Mucosa of rectum (tissue), 2 donors: Measurements from ENCODE around the gene GREB1.

Source experiments
- H3K27ac ChIP-seq, 2 donors: one replicate each; pipeline ENCODE4 v1.7.0; 2013; ENCODE audit warnings: inconsistent platforms in 2 of 2, low read depth in 2 of 2, low read length in 2 of 2
- H3K27me3 ChIP-seq, 2 donors: one replicate each; pipeline ENCODE4 v1.7.0; 2013; ENCODE audit warnings: low read length in 2 of 2; ENCODE audit not compliant: control insufficient read depth in 2 of 2, insufficient read depth in 2 of 2
- H3K36me3 ChIP-seq, 2 donors: one replicate each; pipeline ENCODE4 v1.7.0; 2013; ENCODE audit warnings: low read length in 2 of 2; ENCODE audit not compliant: control insufficient read depth in 2 of 2, insufficient read depth in 2 of 2
- H3K4me1 ChIP-seq, 2 donors: one replicate each; pipeline ENCODE4 v1.7.0; 2013; ENCODE audit warnings: low read length in 2 of 2, mild to moderate bottlenecking in 1 of 2; ENCODE audit not compliant: control insufficient read depth in 2 of 2, insufficient read depth in 2 of 2
- H3K4me3 ChIP-seq, 2 donors: one replicate each; pipeline ENCODE4 v1.7.0; 2013; ENCODE audit warnings: low read length in 2 of 2
- H3K9ac ChIP-seq, 2 donors: one replicate each; pipeline ENCODE4 v1.7.0; 2013; ENCODE audit warnings: low read length in 2 of 2, low read depth in 1 of 2, mild to moderate bottlenecking in 1 of 2
- H3K9me3 ChIP-seq, 2 donors: one replicate each; pipeline ENCODE4 v1.7.0; 2013; ENCODE audit warnings: low read length in 2 of 2; ENCODE audit not compliant: control insufficient read depth in 2 of 2
- donor health status: healthy.
- donor health status: Normal muscosa, but diverticular disease.

The GREB1 gene

GRCh38 chr2:11636593-11637295 lies 102.9 kb downstream of the GREB1 start:
- Histone ChIP-seq H3K9ac (no peak overlapping the region), H3K9me3 (no peaks in the 10 kb centered on the region)

GRCh38 chr2:11637546-11637945 lies 103.7 kb downstream of the GREB1 start:
- Histone ChIP-seq H3K4me1 (no peaks in the 10 kb centered on the region), H3K9me3 (no peaks in the 10 kb centered on the region), H3K36me3 (no peaks in the 10 kb centered on the region), H3K9ac (no peak overlapping the region), H3K27ac (no peak overlapping the region), H3K27me3 (peaks cover 0 to 3% of the 10 kb centered on the region in 2 donors), H3K4me3 (no peak overlapping the region)

More at GRCh38 chr2:11636593-11637295, 102.9 kb downstream of the GREB1 start:
- Histone ChIP-seq H3K4me1 (no peaks in the 10 kb centered on the region), H3K27ac (no peak overlapping the region), H3K27me3 (peaks cover 0 to 3% of the 10 kb centered on the region in 2 donors), H3K36me3 (no peaks in the 10 kb centered on the region), H3K4me3 (no peak overlapping the region)

GRCh38 chr2:11639503-11639902 lies 105.7 kb downstream of the GREB1 start:
- Histone ChIP-seq H3K27me3 (peaks cover 0 to 3% of the 10 kb centered on the region in 2 donors), H3K9me3 (no peaks in the 10 kb centered on the region), H3K9ac (no peak overlapping the region), H3K4me1 (no peaks in the 10 kb centered on the region), H3K4me3 (no peak overlapping the region), H3K27ac (no peak overlapping the region), H3K36me3 (no peaks in the 10 kb centered on the region)

- Histone ChIP-seq H3K4me3 (no peak overlapping the region), H3K4me1 (no peaks in the 10 kb centered on the region), H3K9ac (no peak overlapping the region), H3K27me3 (peaks cover 0 to 3% of the 10 kb centered on the region in 2 donors), H3K27ac (no peak overlapping the region), H3K9me3 (no peaks in the 10 kb centered on the region), H3K36me3 (no peaks in the 10 kb centered on the region)
Measured at GRCh38 chr2:11640132-11640531, 106.3 kb downstream of the GREB1 start.

GRCh38 chr2:11642972-11643371 lies 109.1 kb downstream of the GREB1 start:
- peaks cover 2% of the 10 kb centered on the region in 2 donors for H3K27me3 ChIP-seq
- no peak overlapping the region for H3K4me3 ChIP-seq
- no peaks in the 10 kb centered on the region for H3K36me3 ChIP-seq
- H3K4me1 ChIP-seq, result no peaks in the 10 kb centered on the region
- H3K9me3 ChIP-seq, result no peaks in the 10 kb centered on the region
- H3K27ac ChIP-seq, result no peak overlapping the region
- H3K9ac ChIP-seq, result no peak overlapping the region

- H3K9ac ChIP-seq, result no peak overlapping the region
- peaks cover 2% of the 10 kb centered on the region in 2 donors for H3K27me3 ChIP-seq
- no peaks in the 10 kb centered on the region for H3K4me1 ChIP-seq
- H3K4me3 ChIP-seq, result no peak overlapping the region
- no peak overlapping the region for H3K27ac ChIP-seq
- no peaks in the 10 kb centered on the region for H3K36me3 ChIP-seq
- H3K9me3 ChIP-seq, result no peaks in the 10 kb centered on the region
Measured at GRCh38 chr2:11644293-11644692, 110.4 kb downstream of the GREB1 start.

- H3K27me3 ChIP-seq, result peaks cover 2% of the 10 kb centered on the region in 2 donors
- H3K9ac ChIP-seq, result no peak overlapping the region
- H3K4me1 ChIP-seq, result no peaks in the 10 kb centered on the region
- no peaks in the 10 kb centered on the region for H3K9me3 ChIP-seq
- H3K36me3 ChIP-seq, result no peaks in the 10 kb centered on the region
- no peak overlapping the region for H3K27ac ChIP-seq
- H3K4me3 ChIP-seq, result no peak overlapping the region
Measured at GRCh38 chr2:11646530-11646929, 112.7 kb downstream of the GREB1 start.

- H3K36me3 ChIP-seq, result no peaks in the 10 kb centered on the region
- H3K4me3 ChIP-seq, result no peak overlapping the region
- H3K4me1 ChIP-seq, result no peaks in the 10 kb centered on the region
- H3K9me3 ChIP-seq, result no peaks in the 10 kb centered on the region
- peaks cover 2% of the 10 kb centered on the region in 2 donors for H3K27me3 ChIP-seq
- no peak overlapping the region for H3K27ac ChIP-seq
- H3K9ac ChIP-seq, result no peak overlapping the region
Measured at GRCh38 chr2:11647834-11648600, 114.2 kb downstream of the GREB1 start.

- Histone ChIP-seq H3K4me3 (no peak overlapping the region), H3K4me1 (no peaks in the 10 kb centered on the region), H3K27me3 (peaks cover 2% of the 10 kb centered on the region in 2 donors), H3K27ac (no peak overlapping the region), H3K9me3 (no peaks in the 10 kb centered on the region), H3K36me3 (no peaks in the 10 kb centered on the region), H3K9ac (no peak overlapping the region)
Measured at GRCh38 chr2:11649093-11649492, 115.2 kb downstream of the GREB1 start.

GRCh38 chr2:11651856-11652548 lies 118.2 kb downstream of the GREB1 start:
- Histone ChIP-seq H3K27ac (no peak overlapping the region), H3K4me3 (no peak overlapping the region)

More at GRCh38 chr2:11651856-11652548, 118.2 kb downstream of the GREB1 start:
- Histone ChIP-seq H3K4me1 (no peaks in the 10 kb centered on the region), H3K27me3 (peaks cover 0 to 2% of the 10 kb centered on the region in 2 donors), H3K36me3 (no peaks in the 10 kb centered on the region), H3K9me3 (no peaks in the 10 kb centered on the region), H3K9ac (no peak overlapping the region)
